Central memory CD8-positive, alpha-beta T cell (primary cell): ENCODE measurements around the gene PACS1.
"Not testable (repeated sequence)": the region's sequence is repeated elsewhere in the genome, so short reads cannot be mapped to it uniquely, and the experiment has no call there.

Source experiments
- ATAC-seq: fragments of 150-1000 bp; cut with Tn5 transposase; replicated peaks from 2 replicates; pipeline ENCODE4 v1.10.0; 2022; ENCODE audit warnings: mild to moderate bottlenecking, moderate FRiP score, moderate number of reproducible peaks; ENCODE audit not compliant: poor library complexity, severe bottlenecking; ENCODE audit errors: extremely low read depth
- DNase-seq, 2 donors: peaks; one replicate each; pipeline ENCODE4 v3.0.0; 2021; ENCODE audit warnings: low spot score in 2 of 2
- H3K27ac Mint-ChIP-seq: one replicate; pipeline ENCODE4 v1.8.0; 2022; ENCODE audit warnings: low read depth, mild to moderate bottlenecking, moderate library complexity, mixed read lengths
- H3K27me3 Mint-ChIP-seq: one replicate; pipeline ENCODE4 v1.8.0; 2022; ENCODE audit warnings: mixed read lengths
- H3K36me3 Mint-ChIP-seq: one replicate; pipeline ENCODE4 v1.8.0; 2022; ENCODE audit warnings: mild to moderate bottlenecking, moderate library complexity, mixed read lengths; ENCODE audit not compliant: insufficient read depth
- H3K4me1 Mint-ChIP-seq: one replicate; pipeline ENCODE4 v1.8.0; 2022; ENCODE audit warnings: mixed read lengths
- H3K4me3 Mint-ChIP-seq: one replicate; pipeline ENCODE4 v1.8.0; 2022; ENCODE audit warnings: mild to moderate bottlenecking, moderate library complexity, mixed read lengths
- H3K9me3 Mint-ChIP-seq: one replicate; pipeline ENCODE4 v1.8.0; 2022; ENCODE audit warnings: mixed read lengths

PACS1 gene

GRCh38 chr11:66072081-66072480, 2.0 kb downstream of the PACS1 start:
- no peaks in the 10 kb centered on the region for H3K9me3 Mint-ChIP-seq
- DNase-seq = no peak
- ATAC-seq = no peak
- peaks cover 49% of the 10 kb centered on the region for H3K4me1 Mint-ChIP-seq
- peak overlapping the region; percentile 93 for H3K27ac Mint-ChIP-seq
- H3K4me3 Mint-ChIP-seq = peak overlapping the region; percentile 98
- H3K36me3 Mint-ChIP-seq = peaks cover 47% of the 10 kb centered on the region
- H3K27me3 Mint-ChIP-seq = no peaks in the 10 kb centered on the region

GRCh38 chr11:66072518-66072917, 2.4 kb downstream of the PACS1 start:
- no peak for DNase-seq
- peak overlapping the region; percentile 98 for H3K4me3 Mint-ChIP-seq
- H3K9me3 Mint-ChIP-seq = no peaks in the 10 kb centered on the region
- H3K4me1 Mint-ChIP-seq = peaks cover 49% of the 10 kb centered on the region
- H3K27ac Mint-ChIP-seq = peak overlapping the region; percentile 93
- H3K36me3 Mint-ChIP-seq = peaks cover 46% of the 10 kb centered on the region
- no peak for ATAC-seq
- H3K27me3 Mint-ChIP-seq = no peaks in the 10 kb centered on the region

GRCh38 chr11:66073669-66074068, 3.6 kb downstream of the PACS1 start:
- Mint-ChIP-seq H3K4me3 (no peak overlapping the region), H3K27me3 (no peaks in the 10 kb centered on the region), H3K36me3 (peaks cover 41% of the 10 kb centered on the region), H3K27ac (no peak overlapping the region), H3K4me1 (peaks cover 51% of the 10 kb centered on the region), H3K9me3 (no peaks in the 10 kb centered on the region)
- ATAC-seq = no peak
- DNase-seq = no peak

- Mint-ChIP-seq H3K4me3 (no peak overlapping the region), H3K9me3 (no peaks in the 10 kb centered on the region), H3K27me3 (no peaks in the 10 kb centered on the region), H3K27ac (no peak overlapping the region), H3K4me1 (peaks cover 57% of the 10 kb centered on the region), H3K36me3 (peaks cover 37% of the 10 kb centered on the region)
- DNase-seq = no peak
- no peak for ATAC-seq
These were observed 5.2 kb downstream of the PACS1 start for GRCh38 chr11:66075273-66075672.

- Mint-ChIP-seq H3K9me3 (no peaks in the 10 kb centered on the region), H3K27ac (no peak overlapping the region), H3K4me1 (peaks cover 62% of the 10 kb centered on the region), H3K27me3 (no peaks in the 10 kb centered on the region), H3K4me3 (no peak overlapping the region), H3K36me3 (peaks cover 36% of the 10 kb centered on the region)
- no peak for DNase-seq
- no peak for ATAC-seq
These were observed 6.5 kb downstream of the PACS1 start for GRCh38 chr11:66076561-66076960.

- H3K27ac Mint-ChIP-seq = no peak overlapping the region
- no peaks in the 10 kb centered on the region for H3K9me3 Mint-ChIP-seq
- peaks cover 58% of the 10 kb centered on the region for H3K4me1 Mint-ChIP-seq
- peaks cover 32% of the 10 kb centered on the region for H3K36me3 Mint-ChIP-seq
- DNase-seq = no peak
- H3K27me3 Mint-ChIP-seq = no peaks in the 10 kb centered on the region
- H3K4me3 Mint-ChIP-seq = no peak overlapping the region
- no peak for ATAC-seq
These were observed 7.9 kb downstream of the PACS1 start for GRCh38 chr11:66077927-66078326.

GRCh38 chr11:66078949-66079348, 8.9 kb downstream of the PACS1 start:
- peaks cover 31% of the 10 kb centered on the region for H3K36me3 Mint-ChIP-seq
- H3K4me3 Mint-ChIP-seq = not testable (repeated sequence)

GRCh38 chr11:66080055-66080817, 10.2 kb downstream of the PACS1 start:
- H3K36me3 Mint-ChIP-seq = peaks cover 20% of the 10 kb centered on the region
- H3K9me3 Mint-ChIP-seq = no peaks in the 10 kb centered on the region
- H3K4me3 Mint-ChIP-seq = peak overlapping the region; percentile 79
- ATAC-seq (peak; percentile 57), DNase-seq (peak in 1 of 2 donors; percentile 44)
- peak overlapping the region; percentile 85 for H3K27ac Mint-ChIP-seq
- H3K4me1 Mint-ChIP-seq = peaks cover 76% of the 10 kb centered on the region
- no peaks in the 10 kb centered on the region for H3K27me3 Mint-ChIP-seq

More at GRCh38 chr11:66078949-66079348, 8.9 kb downstream of the PACS1 start:
- not testable (repeated sequence) for ATAC-seq, H3K9me3 Mint-ChIP-seq, H3K27me3 Mint-ChIP-seq, DNase-seq
- H3K4me1 Mint-ChIP-seq = peaks cover 64% of the 10 kb centered on the region
- H3K27ac Mint-ChIP-seq = peak overlapping the region; percentile 85

GRCh38 chr11:66081505-66081904, 11.4 kb downstream of the PACS1 start:
- no peaks in the 10 kb centered on the region for H3K9me3 Mint-ChIP-seq
- H3K4me3 Mint-ChIP-seq = peak overlapping the region; percentile 79
- ATAC-seq = peak; percentile 95
- no peaks in the 10 kb centered on the region for H3K27me3 Mint-ChIP-seq
- H3K4me1 Mint-ChIP-seq = peaks cover 77% of the 10 kb centered on the region
- H3K27ac Mint-ChIP-seq = peak overlapping the region; percentile 85
- DNase-seq = peak; percentile 45 to 67
- H3K36me3 Mint-ChIP-seq = peaks cover 16% of the 10 kb centered on the region

- DNase-seq (no peak), ATAC-seq (no peak)
- H3K4me1 Mint-ChIP-seq = peaks cover 80% of the 10 kb centered on the region
- no peaks in the 10 kb centered on the region for H3K27me3 Mint-ChIP-seq
- peak overlapping the region; percentile 56 for H3K4me3 Mint-ChIP-seq
- H3K27ac Mint-ChIP-seq = peak overlapping the region; percentile 85
- H3K36me3 Mint-ChIP-seq = peaks cover 8% of the 10 kb centered on the region
- H3K9me3 Mint-ChIP-seq = no peaks in the 10 kb centered on the region
These were observed 13.1 kb downstream of the PACS1 start for GRCh38 chr11:66082946-66083698.

- ATAC-seq (no peak), DNase-seq (no peak)
- H3K4me1 Mint-ChIP-seq = peaks cover 80% of the 10 kb centered on the region
- no peaks in the 10 kb centered on the region for H3K27me3 Mint-ChIP-seq
- H3K4me3 Mint-ChIP-seq = peak overlapping the region; percentile 56
- H3K36me3 Mint-ChIP-seq = peaks cover 10% of the 10 kb centered on the region
- H3K27ac Mint-ChIP-seq = peak overlapping the region; percentile 85
- H3K9me3 Mint-ChIP-seq = no peaks in the 10 kb centered on the region
These were observed 13.7 kb downstream of the PACS1 start for GRCh38 chr11:66083767-66084166.

- Mint-ChIP-seq H3K27me3 (no peaks in the 10 kb centered on the region), H3K36me3 (peaks cover 8% of the 10 kb centered on the region), H3K27ac (peak overlapping the region; percentile 85), H3K4me1 (peaks cover 69% of the 10 kb centered on the region), H3K4me3 (no peak overlapping the region), H3K9me3 (no peaks in the 10 kb centered on the region)
- ATAC-seq = no peak
- DNase-seq = no peak
These were observed 14.9 kb downstream of the PACS1 start for GRCh38 chr11:66084821-66085475.
